Panc1 (cell line): Measurements from ENCODE around the gene CHRDL2. TPM values are rescaled to one million over a fixed set of nuclear protein-coding genes. Genes with fewer than 3 reads are reported as not detected.

Experiments used
- ATAC-seq: fragments of 200-7000 bp; cut with Tn5 transposase; 2 replicates; pipeline ENCODE4 v1.9.1; 2020; ENCODE audit warnings: mild to moderate bottlenecking, moderate library complexity
- Bru-seq: library from RNA; stranded (reverse); fragments of 400-500 nt; gene quantifications from one replicate; lab custom pipeline; 2021; lab: Mats Ljungman, UMichigan
- BruChase-seq, 2 experiments: library from RNA; stranded (reverse); fragments of 400-500 nt; gene quantifications; one replicate each; lab custom pipeline; 2021; lab: Mats Ljungman, UMichigan
- BruUV-seq: library from RNA; stranded (reverse); fragments of 400-500 nt; replicated peaks from 2 replicates; lab custom pipeline; 2021; lab: Mats Ljungman, UMichigan
- CTCF ChIA-PET: fragments of 300-600 bp; sonication (Branson Sonifier 250); formaldehyde crosslinking; loops from one replicate; lab custom pipeline; 2022; ENCODE audit warnings: antibody characterized with exemption; lab: Charles Lee
- POLR2A ChIA-PET: fragments of 300-600 bp; sonication (Branson Sonifier 250); formaldehyde crosslinking; loops from one replicate; lab custom pipeline; 2022; ENCODE audit warnings: antibody characterized with exemption; lab: Charles Lee
- DNase-seq: peaks from one replicate; pipeline ENCODE4 v3.0.0-alpha.2; 2010; ENCODE audit warnings: low read depth, low spot score
- H3K27ac ChIP-seq: 2 replicates; pipeline ENCODE4 v1.5.1; 2011; ENCODE audit warnings: mild to moderate bottlenecking, low read length, inconsistent platforms
- H3K27me3 ChIP-seq: fragments of 200-500 bp; sonication (Bioruptor generic); 2 replicates; pipeline ENCODE4 v1.6.0; 2014; ENCODE audit warnings: low read length, inconsistent platforms; ENCODE audit not compliant: control insufficient read depth, insufficient read depth
- H3K36me3 ChIP-seq: fragments of 200-500 bp; sonication (Bioruptor generic); 2 replicates; pipeline ENCODE4 v1.5.1; 2014; ENCODE audit warnings: inconsistent platforms, mild to moderate bottlenecking, low read length, moderate library complexity; ENCODE audit not compliant: control insufficient read depth, insufficient read depth
- H3K4me1 ChIP-seq: 2 replicates; pipeline ENCODE4 v1.5.1; 2011; ENCODE audit warnings: inconsistent platforms, mild to moderate bottlenecking, low read length, moderate library complexity; ENCODE audit not compliant: control insufficient read depth, insufficient read depth
- H3K4me3 ChIP-seq, 2 experiments: 2 replicates each; pipeline ENCODE4 v1.5.1; 2011 to 2012; ENCODE audit warnings: low read depth in 2 of 2, low read length in 2 of 2, mild to moderate bottlenecking in 2 of 2, inconsistent platforms in 1 of 2, moderate library complexity in 1 of 2
- H3K9me3 ChIP-seq: fragments of 200-500 bp; sonication (Bioruptor generic); 2 replicates; pipeline ENCODE4 v1.5.1; 2014; ENCODE audit warnings: low read depth, mild to moderate bottlenecking, inconsistent platforms, low read length, moderate library complexity; ENCODE audit not compliant: control insufficient read depth, insufficient read depth
- POLR2AphosphoS5 ChIP-seq: IDR thresholded peaks from 2 replicates; pipeline ENCODE4 v1.6.1; 2012; ENCODE audit warnings: mild to moderate bottlenecking, low read depth, low read length, moderate library complexity
- SIN3A ChIP-seq: IDR thresholded peaks from 2 replicates; pipeline ENCODE4 v1.6.1; 2012; ENCODE audit warnings: low read depth, mild to moderate bottlenecking, low read length, moderate library complexity, borderline replicate concordance; ENCODE audit not compliant: insufficient read depth
- TCF7L2 ChIP-seq: IDR thresholded peaks from 2 replicates; pipeline ENCODE4 v1.6.1; 2011; ENCODE audit warnings: mild to moderate bottlenecking, low read depth, low read length, inconsistent platforms
- in situ Hi-C: cut with HindIII; loops from 2 replicates; pipeline ENCODE4 v1.10.0; 2016; ENCODE audit warnings: low sequenced_read_pairs, low pct_unique_long_range_greater_than_20kb
- intact Hi-C: fragments of 100-400 bp; cut with micrococcal nuclease; formaldehyde crosslinking; loops from one replicate; pipeline ENCODE4 v1.10.0; 2022; ENCODE audit not compliant: unreplicated experiment
- long read RNA-seq: library from polyadenylated mRNA; unstranded; transcript quantifications from one replicate; pipeline ENCODE4 v2.0.0, GENCODE V29; 2021; ENCODE audit not compliant: unreplicated experiment
- polyA plus RNA-seq: library from polyadenylated mRNA; unstranded; fragments of >200 nt; gene quantifications from one replicate; pipeline ENCODE4 v1.2.1, GENCODE V29; 2012; ENCODE audit warnings: missing spikeins; ENCODE audit not compliant: insufficient read length
- total RNA-seq: library from RNA; stranded (reverse); gene quantifications from one replicate; pipeline ENCODE4 v1.2.1, GENCODE V29; 2021; ENCODE audit not compliant: unreplicated experiment
- TF ChIP-seq, protein P1 (sequence below): fragments of 450-650 bp; IDR thresholded peaks from 2 replicates; pipeline ENCODE4 v1.5.1; 2017; ENCODE audit warnings: mild to moderate bottlenecking
- TF ChIP-seq, protein P2 (sequence below), 2 experiments: IDR thresholded peaks; 2 replicates each; pipeline ENCODE4 v1.6.1; 2011 to 2012; ENCODE audit warnings: low read depth in 2 of 2, control low read depth in 1 of 2, low read length in 1 of 2, mild to moderate bottlenecking in 1 of 2, moderate library complexity in 1 of 2; ENCODE audit not compliant: insufficient read depth in 1 of 2

The CHRDL2 gene, protein sequence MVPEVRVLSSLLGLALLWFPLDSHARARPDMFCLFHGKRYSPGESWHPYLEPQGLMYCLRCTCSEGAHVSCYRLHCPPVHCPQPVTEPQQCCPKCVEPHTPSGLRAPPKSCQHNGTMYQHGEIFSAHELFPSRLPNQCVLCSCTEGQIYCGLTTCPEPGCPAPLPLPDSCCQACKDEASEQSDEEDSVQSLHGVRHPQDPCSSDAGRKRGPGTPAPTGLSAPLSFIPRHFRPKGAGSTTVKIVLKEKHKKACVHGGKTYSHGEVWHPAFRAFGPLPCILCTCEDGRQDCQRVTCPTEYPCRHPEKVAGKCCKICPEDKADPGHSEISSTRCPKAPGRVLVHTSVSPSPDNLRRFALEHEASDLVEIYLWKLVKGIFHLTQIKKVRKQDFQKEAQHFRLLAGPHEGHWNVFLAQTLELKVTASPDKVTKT
- total RNA-seq = 0.15 TPM
- 0.34 TPM for polyA plus RNA-seq
- Bru-seq, nascent RNA = not detected
- BruChase-seq, experiment 1, labeled RNA remaining after a 2-hour chase = percentile 3 among the genes with signal in this experiment
- BruChase-seq, experiment 2, labeled RNA remaining after a 6-hour chase = percentile 14 among the genes with signal in this experiment
- long read RNA-seq = 0 reads

DNA sequence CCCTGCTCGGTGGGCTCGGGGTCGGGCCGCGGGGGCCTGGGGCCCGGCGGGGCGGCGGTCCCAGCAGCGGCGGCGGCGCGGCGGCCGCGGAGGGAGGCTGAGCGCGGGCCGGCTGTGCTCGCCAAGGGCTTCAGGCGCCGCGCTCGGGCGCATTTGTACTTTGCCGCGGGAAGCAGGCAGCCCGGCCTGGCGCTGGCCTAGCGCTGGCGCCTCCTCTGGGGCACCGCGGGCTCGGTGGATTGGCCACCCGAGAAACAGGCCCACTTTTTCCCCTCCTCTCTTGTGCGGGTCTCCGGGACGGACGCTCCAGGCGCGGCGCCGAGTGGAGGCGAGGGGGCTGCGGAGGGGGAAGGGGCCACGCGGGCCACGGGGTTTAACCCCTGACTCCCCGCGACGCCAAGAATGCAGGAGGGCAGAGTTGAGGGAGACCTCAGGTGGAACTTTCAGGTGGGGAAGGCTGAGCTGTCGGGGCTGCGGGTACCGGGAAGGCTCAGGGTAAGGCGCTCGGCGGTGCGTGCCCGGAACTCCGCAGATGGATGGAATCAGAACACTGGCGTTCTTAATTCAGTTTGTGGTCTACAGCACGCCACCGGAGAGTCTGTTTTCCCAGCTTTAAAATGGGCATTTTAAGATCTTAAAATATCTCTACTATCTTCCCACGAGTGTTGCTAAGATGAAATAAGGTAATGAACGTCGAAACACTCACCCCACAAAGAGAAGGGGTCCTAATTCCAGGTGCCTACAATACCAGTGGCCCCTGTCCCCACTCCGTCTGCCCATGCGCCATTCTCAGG, at the start of gene CHRDL2:
Gene CHRDL2 (minus strand): TSS at position 126 of the 794 bp plus-strand sequence. CDS start 538 bp downstream, outside the sequence.
- POLR2A ChIA-PET = interaction anchor here (0.6 kb wide), 1 partner anchor 66 kb away, joined by 5 read pairs; no protein-coding TSS in a partner anchor
- in situ Hi-C loops = no loop called here
- Histone ChIP-seq H3K36me3 (no peaks in the 10 kb centered on the region), H3K27me3 (peaks cover 44% of the 10 kb centered on the region), H3K4me1 (0 out of 2 replicates have a peak, but pooled peaks cover 4% of the 10 kb centered on the region), H3K9me3 (no peaks in the 10 kb centered on the region), H3K4me3 (peak within 1 kb of the TSS; percentile 15 to 21), H3K27ac (no peak within 1 kb of the TSS)
- intact Hi-C loops = no loop called here
- no peak for DNase-seq
- ATAC-seq = peak; percentile 69
- CTCF ChIA-PET = no interaction called here
- no TSS peak for BruUV-seq
- no peak for TF ChIP-seq SIN3A
- TF ChIP-seq, protein P1, sequence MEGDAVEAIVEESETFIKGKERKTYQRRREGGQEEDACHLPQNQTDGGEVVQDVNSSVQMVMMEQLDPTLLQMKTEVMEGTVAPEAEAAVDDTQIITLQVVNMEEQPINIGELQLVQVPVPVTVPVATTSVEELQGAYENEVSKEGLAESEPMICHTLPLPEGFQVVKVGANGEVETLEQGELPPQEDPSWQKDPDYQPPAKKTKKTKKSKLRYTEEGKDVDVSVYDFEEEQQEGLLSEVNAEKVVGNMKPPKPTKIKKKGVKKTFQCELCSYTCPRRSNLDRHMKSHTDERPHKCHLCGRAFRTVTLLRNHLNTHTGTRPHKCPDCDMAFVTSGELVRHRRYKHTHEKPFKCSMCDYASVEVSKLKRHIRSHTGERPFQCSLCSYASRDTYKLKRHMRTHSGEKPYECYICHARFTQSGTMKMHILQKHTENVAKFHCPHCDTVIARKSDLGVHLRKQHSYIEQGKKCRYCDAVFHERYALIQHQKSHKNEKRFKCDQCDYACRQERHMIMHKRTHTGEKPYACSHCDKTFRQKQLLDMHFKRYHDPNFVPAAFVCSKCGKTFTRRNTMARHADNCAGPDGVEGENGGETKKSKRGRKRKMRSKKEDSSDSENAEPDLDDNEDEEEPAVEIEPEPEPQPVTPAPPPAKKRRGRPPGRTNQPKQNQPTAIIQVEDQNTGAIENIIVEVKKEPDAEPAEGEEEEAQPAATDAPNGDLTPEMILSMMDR = no peak
- TF ChIP-seq, protein P2, sequence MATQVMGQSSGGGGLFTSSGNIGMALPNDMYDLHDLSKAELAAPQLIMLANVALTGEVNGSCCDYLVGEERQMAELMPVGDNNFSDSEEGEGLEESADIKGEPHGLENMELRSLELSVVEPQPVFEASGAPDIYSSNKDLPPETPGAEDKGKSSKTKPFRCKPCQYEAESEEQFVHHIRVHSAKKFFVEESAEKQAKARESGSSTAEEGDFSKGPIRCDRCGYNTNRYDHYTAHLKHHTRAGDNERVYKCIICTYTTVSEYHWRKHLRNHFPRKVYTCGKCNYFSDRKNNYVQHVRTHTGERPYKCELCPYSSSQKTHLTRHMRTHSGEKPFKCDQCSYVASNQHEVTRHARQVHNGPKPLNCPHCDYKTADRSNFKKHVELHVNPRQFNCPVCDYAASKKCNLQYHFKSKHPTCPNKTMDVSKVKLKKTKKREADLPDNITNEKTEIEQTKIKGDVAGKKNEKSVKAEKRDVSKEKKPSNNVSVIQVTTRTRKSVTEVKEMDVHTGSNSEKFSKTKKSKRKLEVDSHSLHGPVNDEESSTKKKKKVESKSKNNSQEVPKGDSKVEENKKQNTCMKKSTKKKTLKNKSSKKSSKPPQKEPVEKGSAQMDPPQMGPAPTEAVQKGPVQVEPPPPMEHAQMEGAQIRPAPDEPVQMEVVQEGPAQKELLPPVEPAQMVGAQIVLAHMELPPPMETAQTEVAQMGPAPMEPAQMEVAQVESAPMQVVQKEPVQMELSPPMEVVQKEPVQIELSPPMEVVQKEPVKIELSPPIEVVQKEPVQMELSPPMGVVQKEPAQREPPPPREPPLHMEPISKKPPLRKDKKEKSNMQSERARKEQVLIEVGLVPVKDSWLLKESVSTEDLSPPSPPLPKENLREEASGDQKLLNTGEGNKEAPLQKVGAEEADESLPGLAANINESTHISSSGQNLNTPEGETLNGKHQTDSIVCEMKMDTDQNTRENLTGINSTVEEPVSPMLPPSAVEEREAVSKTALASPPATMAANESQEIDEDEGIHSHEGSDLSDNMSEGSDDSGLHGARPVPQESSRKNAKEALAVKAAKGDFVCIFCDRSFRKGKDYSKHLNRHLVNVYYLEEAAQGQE (IDR thresholded peaks at IDR 0.05; ENCODE audit: insufficient read depth in 1 of 2, low read depth in 2 of 2, low read length in 1 of 2) = no peak
- no peak for TF ChIP-seq TCF7L2
- no peak for TF ChIP-seq POLR2AphosphoS5

DNA sequence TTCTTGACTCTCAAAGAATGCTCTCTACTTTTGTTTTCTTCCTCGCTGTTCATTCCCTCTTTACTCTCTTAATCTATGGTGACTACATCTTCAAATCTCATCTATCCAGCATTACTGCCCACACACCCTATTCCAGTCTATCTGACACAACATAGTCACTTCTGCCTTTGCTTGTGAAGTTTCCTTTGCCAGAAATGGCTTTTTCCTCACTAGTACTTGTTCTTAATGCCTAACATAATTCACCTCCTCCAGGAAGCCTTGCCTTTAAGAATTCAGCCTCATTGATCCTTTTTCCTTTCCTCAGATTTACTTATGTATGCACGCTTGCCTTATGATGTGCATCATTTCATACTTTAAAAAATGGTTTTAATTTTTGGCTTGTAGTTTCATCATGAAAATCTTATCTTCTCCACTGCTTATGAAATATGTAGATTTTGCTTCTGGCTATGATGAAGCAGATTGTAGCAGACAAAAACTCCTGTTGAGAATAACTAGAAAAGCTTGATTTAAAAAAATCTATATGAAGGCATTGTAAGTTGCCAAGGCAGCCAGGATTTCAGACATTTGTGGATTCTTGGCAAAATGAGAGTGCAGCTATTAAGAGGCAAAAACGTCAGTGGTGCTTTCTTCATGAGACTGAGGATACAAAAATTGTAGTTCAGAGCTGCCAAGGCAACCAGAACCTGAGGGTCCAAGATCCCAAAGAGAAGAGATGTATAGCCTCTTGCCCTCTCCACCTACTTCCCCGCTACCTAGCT, 49.2 kb upstream of the CHRDL2 start:
- no peak overlapping the region for H3K4me3 ChIP-seq
- no TSS peak for BruUV-seq
- H3K27ac ChIP-seq = no peak overlapping the region
- ChIA-PET POLR2A (no interaction called here), CTCF (no interaction called here)
- TF ChIP-seq, protein P1 = no peak
- TF ChIP-seq TCF7L2 (no peak), POLR2AphosphoS5 (no peak), SIN3A (no peak)
- TF ChIP-seq, protein P2 (IDR thresholded peaks at IDR 0.05; ENCODE audit: insufficient read depth in 1 of 2, low read depth in 2 of 2, low read length in 1 of 2) = no peak
- DNase-seq (no peak), ATAC-seq (no peak)
- peaks cover 15% of the 10 kb centered on the region for H3K4me1 ChIP-seq
- in situ Hi-C loops (no loop called here), intact Hi-C loops (no loop called here)
- H3K9me3 ChIP-seq = no peaks in the 10 kb centered on the region
- H3K36me3 ChIP-seq = no peaks in the 10 kb centered on the region
- H3K27me3 ChIP-seq = no peaks in the 10 kb centered on the region
